Measurements from ENCODE around the gene PRSS22. TPM values are rescaled to one million over a fixed set of nuclear protein-coding genes. Genes with fewer than 3 reads are reported as not detected.

PRSS22 gene
- total RNA-seq, 6 donors from 2014 or later, result 9.3 to 24.8 (median 16.6) TPM

DNA sequence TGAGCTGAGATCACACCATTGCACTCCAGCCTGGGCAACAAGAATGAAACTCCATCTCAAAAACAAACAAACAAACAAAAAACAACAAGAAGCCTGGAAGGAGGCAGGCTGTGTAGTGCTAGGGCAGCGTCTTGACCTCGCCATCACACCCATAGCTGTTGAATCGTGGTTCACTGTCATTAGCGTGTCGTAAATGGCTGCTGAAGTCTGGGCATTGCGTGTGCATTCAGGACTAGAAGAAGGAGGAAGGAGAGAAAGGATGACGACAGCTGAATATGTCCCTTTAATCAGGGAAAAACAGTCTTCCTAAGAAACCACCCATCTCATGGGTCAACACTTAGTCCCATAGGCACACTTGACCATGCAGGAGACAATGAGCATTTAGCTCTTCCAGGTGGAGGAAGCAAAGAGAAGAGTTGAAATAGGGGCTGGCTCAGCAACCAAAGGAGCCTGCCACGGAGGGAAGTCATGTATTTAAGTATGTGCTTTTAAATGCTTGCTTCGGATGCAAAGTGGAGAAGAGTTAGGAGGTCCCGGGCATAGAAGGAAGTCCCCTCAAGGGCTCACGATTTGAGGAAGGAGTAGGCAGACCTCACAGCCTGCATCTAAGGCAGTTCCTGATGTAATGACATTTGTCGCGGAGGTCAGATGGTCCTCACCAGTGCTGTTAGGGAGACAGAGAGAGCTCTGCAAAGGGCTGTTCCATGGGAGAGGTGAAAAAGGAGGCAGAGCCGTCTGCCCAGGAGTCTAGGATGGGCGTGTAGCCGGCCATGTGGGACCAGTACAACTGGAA is 8.8 kb downstream of the PRSS22 start:
- H3K9me3 ChIP-seq, result peaks cover 0 to 5% (median under 1%) of the 10 kb centered on the region in 4 donors
- no peaks in the 10 kb centered on the region for H3K4me1 ChIP-seq
- WGBS, 2 donors, result 71 to 81% methylated on average over 16 of the region's 16 CpGs
- ATAC-seq (ENCODE audit: low FRiP score in 2 of 2) (no peak), DNase-seq (no peak)
- no peak overlapping the region for H3K27ac ChIP-seq
- H3K4me3 ChIP-seq, result no peak overlapping the region
- no peaks in the 10 kb centered on the region for H3K27me3 ChIP-seq
- H3K36me3 ChIP-seq, result peaks cover 0 to 6% (median 0%) of the 10 kb centered on the region in 4 donors
- TF ChIP-seq POLR2AphosphoS5 (IDR thresholded peaks at IDR 0.05) (no peak), POLR2A (IDR thresholded peaks at IDR 0.05) (no peak), CTCF (IDR thresholded peaks at IDR 0.05) (no peak), EP300 (IDR thresholded peaks at IDR 0.05) (no peak)

DNA sequence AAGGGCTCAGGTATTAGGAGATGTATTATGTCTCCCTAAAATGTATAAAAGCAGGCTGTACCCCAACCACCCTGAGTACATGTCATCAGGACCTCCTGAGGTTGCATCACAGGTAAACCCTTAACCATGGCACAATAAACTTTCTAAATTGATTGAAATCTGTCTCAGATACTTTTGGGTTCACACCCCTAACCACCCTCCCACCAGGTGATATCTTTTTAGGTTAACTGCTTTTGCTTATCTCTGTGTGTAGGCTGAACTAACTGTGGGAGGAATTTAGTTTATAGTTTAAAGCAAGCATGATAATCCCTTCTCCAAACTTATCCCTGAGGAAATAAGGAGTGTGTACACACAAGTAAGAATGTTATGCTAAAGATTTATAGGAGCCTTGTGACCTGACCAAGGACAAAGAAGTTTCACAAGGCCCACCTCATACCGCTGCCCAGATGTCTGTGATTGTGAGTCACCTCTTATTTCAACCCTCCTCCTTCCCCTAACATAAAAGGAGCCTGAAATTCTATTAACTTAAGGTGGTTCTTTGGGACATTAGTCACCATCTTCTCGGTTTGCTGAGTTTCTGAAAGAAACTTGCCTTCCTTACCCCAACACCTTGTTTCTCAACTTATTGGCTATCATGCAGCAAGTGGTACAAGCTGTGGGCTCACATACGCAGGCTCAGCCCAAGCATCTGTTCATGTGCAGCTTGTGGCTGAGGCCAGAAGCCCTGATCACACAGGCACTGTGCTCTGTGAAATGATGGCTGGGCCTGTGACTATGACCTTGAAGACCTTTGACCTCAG is 11.3 kb downstream of the PRSS22 start:
- ATAC-seq (ENCODE audit: low FRiP score in 2 of 2) (no peak), DNase-seq (no peak)
- peaks cover 9 to 11% (median 10%) of the 10 kb centered on the region in 4 donors for H3K4me1 ChIP-seq
- H3K9me3 ChIP-seq, result no peaks in the 10 kb centered on the region
- TF ChIP-seq CTCF (IDR thresholded peaks at IDR 0.05) (no peak), POLR2A (IDR thresholded peaks at IDR 0.05) (no peak), EP300 (IDR thresholded peaks at IDR 0.05) (no peak), POLR2AphosphoS5 (IDR thresholded peaks at IDR 0.05) (no peak)
- no peaks in the 10 kb centered on the region for H3K36me3 ChIP-seq
- WGBS, 2 donors, result 61 to 68% methylated on average over 3 of the region's 3 CpGs
- no peak overlapping the region for H3K27ac ChIP-seq
- no peaks in the 10 kb centered on the region for H3K27me3 ChIP-seq
- H3K4me3 ChIP-seq, result no peak overlapping the region

DNA sequence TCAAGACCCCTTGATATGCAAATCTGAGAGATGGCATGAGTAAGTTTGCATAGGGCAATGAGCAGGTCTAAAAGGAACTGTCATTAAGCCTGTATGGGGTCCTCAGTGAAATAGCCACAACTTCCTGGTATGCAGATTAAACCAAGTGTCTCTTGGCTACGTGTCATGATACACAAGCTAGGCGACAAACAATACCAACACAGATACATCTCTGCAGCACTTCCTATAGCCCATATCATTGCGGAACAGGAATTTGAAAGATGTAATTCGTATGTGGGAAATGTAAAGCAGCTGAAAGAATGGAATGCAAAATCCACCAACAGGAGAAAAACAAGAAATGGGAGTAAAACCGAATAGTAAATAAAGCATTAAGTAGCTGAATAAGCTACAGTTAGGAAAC is 12.9 kb downstream of the PRSS22 start:
- WGBS, 2 donors, result 66 to 68% methylated on average over 5 of the region's 5 CpGs
- peaks cover 12 to 20% (median 15%) of the 10 kb centered on the region in 4 donors for H3K4me1 ChIP-seq
- no peak for TF ChIP-seq EP300 (IDR thresholded peaks at IDR 0.05)
- no peak for TF ChIP-seq POLR2A (IDR thresholded peaks at IDR 0.05)
- TF ChIP-seq POLR2AphosphoS5 (IDR thresholded peaks at IDR 0.05), result no peak
- TF ChIP-seq CTCF (IDR thresholded peaks at IDR 0.05), result no peak
- H3K27me3 ChIP-seq, result no peaks in the 10 kb centered on the region
- no peaks in the 10 kb centered on the region for H3K9me3 ChIP-seq
- H3K27ac ChIP-seq, result no peak overlapping the region
- no peaks in the 10 kb centered on the region for H3K36me3 ChIP-seq
- no peak for ATAC-seq (ENCODE audit: low FRiP score in 2 of 2)
- no peak for DNase-seq
- no peak overlapping the region for H3K4me3 ChIP-seq

DNA sequence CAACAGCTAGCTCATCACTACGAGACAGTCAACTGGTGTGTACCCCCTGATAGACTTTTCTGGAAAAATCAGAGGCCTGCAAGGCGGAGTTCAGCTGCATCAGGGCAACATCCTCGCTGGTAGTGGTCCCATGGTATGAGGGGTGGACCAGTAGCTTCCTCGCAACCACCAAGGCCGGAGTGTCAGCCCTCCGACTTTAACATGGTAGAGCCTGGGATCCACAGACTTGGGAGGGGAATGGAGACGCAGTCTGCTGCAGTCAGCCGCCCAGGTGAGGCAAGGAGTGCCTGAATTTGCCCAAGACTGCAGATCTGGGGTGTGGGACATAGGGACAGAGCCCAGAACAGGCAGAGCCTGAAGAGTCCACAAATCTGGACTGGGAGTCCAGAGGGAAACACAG is 14.4 kb downstream of the PRSS22 start:
- Histone ChIP-seq H3K27me3 (no peaks in the 10 kb centered on the region), H3K36me3 (no peaks in the 10 kb centered on the region), H3K4me3 (no peak overlapping the region), H3K4me1 (peaks cover 12 to 26% (median 17%) of the 10 kb centered on the region in 4 donors), H3K9me3 (no peaks in the 10 kb centered on the region), H3K27ac (no peak overlapping the region)
- no peak for DNase-seq
- 90 to 93% methylated on average over 8 of the region's 8 CpGs for WGBS, 2 donors
- no peak for ATAC-seq (ENCODE audit: low FRiP score in 2 of 2)
- TF ChIP-seq POLR2AphosphoS5 (IDR thresholded peaks at IDR 0.05) (no peak), POLR2A (IDR thresholded peaks at IDR 0.05) (no peak), CTCF (IDR thresholded peaks at IDR 0.05) (no peak), EP300 (IDR thresholded peaks at IDR 0.05) (no peak)
